ENCODE results near the gene SNAI3.

Gene SNAI3

GRCh38 chr16:88631920-88632586 lies 54.3 kb downstream of the SNAI3 start:
- DNase-seq = no peak

- DNase-seq = no peak
These were observed 54.9 kb downstream of the SNAI3 start for GRCh38 chr16:88631384-88631783.

DNA sequence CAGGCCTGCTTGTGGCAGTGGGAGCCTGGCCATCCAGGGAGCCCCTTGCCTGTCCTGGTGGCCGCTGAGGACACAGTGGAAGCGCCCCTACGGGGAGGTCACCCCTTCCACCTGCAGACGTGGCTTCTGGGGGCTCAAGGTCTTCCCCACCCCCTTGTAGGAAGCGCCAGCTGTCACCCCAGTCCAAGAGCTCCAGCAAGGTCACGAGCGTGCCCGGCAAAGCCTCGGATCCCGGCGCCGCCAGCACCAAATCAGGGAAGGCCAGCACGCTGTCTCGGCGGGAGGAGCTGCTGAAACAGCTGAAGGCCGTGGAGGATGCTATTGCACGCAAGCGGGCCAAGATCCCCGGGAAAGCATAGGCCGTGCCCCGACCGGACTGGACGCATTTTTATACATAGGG lies 55.4 kb downstream of the SNAI3 start:
- DNase-seq = no peak

GRCh38 chr16:88630433-88630832 lies 55.9 kb downstream of the SNAI3 start:
- DNase-seq = no peak

DNA sequence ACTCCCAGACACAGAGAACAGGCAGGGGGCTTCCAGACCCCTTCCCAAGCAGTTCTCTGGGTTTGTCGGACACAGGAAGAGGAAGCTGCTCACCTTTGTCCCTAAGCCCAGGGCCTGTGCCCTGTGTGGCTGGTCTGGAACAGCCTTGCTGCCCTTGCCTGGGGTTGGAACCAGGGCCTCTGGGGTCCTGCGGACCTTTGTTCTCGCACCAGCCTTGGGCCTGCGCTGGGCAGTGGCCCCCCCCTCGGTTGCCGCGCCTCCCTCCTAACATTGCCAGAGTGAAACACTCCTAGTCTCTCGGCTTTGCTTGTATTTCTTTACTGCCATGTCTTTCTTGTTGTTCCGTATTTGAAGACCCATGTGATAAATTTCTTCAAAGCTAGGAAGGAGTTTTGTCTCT lies 56.5 kb downstream of the SNAI3 start:
- no peak for DNase-seq

DNA sequence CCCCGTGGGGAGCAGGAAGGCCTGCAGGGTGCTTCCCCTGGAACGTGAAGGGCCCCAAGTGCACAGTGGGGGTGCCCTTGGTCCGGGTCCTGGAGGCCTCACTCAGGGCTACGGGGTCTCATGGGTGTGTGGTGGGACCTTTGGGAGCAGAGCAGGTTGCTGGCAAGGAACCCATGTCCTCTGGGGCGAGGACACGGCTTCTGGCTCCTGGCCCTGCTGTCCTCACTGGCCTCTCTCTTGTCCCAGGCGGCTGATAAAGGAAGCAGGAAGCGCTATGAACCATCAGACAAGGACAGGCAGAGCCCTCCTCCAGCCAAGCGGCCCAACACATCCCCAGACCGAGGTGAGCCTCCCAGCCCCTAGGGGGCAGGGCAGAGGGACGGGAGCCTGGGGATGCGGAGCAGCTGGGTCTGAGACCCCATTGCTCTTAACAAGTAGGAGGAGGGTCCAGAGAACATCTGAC lies 57.8 kb downstream of the SNAI3 start:
- no peak for DNase-seq
